ENCODE results near the gene ST6GAL2.

Gene ST6GAL2

DNA sequence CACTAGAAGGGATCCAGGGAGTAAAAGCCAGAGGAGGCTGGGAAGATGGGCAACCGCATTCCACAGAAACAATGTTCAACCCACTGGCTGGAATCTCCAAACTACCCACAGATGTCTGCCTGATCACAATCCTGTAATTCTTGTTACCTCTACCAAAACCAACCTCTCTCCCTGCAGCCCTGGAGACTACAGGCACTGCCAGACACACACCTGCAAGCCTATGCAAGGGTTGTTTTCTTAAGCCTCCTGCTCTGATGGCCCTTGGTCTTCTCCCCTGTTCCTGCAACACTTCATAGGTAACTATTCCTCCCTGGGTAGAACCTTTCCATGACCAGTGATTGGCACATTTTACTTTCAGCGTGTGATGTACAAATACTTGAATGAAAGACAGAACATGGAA, 21.9 kb downstream of the ST6GAL2 start:
- DNase-seq (ENCODE audit: low read depth) = no peak

DNA sequence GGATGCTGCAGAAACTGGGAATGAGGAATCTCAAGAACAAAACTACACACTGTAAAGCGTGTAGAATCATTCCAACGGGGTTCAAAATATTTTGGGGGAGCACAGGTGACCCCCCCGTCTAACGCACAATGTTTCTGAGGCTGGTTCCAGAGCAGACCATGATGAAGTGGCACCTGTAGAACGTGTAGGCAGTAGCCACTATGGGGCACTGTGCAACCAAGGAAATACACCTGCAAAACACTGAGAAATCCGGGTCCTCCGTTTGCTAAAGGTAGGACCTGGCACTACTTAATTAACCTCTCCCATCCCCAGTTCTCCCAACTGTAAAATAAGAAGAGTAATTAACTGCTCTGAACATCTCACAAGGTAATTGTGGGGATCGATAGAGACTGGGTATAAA, 22.6 kb downstream of the ST6GAL2 start:
- no peak for DNase-seq (ENCODE audit: low read depth)

DNA sequence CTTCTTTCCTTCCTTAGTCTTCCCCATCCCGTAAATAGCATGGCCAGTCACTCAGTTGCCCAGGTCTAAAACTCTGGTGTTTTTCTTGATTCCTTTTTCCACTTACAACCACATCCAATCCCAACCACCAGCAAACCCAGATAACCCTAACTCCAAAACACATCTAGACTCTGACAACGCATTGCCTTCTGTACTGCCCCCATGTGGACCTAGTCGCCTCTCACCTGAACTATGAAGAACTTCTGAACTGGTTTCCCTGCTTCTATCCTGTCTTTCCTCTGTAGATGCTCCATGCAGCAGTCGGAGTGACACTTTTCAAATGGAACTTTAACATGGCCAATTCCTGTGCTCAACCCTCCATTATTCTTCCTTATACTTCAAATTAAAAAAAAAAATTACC, 26.5 kb downstream of the ST6GAL2 start:
- no peak for DNase-seq (ENCODE audit: low read depth)

DNA sequence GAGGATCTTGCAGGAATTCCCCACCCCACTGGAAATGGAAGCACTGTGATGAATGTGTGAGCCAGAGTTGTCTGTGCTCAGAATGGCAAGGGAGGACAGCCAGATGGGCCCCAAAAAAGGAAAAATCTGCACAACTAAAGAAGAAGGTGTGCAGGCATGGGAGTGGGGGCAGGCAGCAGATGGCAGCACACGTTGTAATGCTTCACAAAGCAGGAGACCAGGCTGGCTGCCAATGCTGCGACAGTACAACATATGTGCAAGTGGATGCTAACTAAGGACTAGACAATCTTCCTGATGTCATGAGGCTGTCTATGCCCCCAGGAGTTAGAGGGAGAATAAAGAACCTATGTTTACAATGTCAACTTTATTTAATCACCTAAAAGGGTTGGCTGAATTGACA, 27.2 kb downstream of the ST6GAL2 start:
- DNase-seq (ENCODE audit: low read depth) = no peak

DNA sequence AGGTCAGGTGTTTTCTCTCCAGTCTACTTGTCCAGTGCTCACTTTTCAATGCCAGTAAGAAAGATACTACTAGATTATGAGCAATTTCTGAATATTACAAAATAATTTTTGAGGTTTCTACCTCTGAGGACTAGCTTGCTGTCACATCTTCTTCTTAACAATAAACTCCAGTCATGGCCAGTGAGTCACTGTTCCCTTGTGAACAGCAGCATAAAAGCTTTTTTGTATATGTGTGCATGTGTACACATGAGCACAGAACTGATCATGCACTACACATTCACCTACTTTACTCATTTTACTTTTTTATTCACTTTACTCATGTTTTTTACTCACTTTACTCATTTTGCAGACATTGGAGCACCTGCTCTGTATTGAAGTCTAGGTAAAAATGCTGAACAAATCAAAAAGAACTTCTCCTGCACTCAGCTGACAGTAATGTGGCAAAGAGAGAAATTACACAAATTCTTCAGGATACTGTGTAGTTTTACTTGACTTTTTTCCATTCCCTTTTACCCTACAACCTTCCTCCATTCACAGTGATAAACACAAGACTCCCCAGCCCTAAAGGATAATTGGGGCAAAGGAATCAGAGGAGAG, 28.0 kb downstream of the ST6GAL2 start:
- DNase-seq (ENCODE audit: low read depth) = no peak

DNA sequence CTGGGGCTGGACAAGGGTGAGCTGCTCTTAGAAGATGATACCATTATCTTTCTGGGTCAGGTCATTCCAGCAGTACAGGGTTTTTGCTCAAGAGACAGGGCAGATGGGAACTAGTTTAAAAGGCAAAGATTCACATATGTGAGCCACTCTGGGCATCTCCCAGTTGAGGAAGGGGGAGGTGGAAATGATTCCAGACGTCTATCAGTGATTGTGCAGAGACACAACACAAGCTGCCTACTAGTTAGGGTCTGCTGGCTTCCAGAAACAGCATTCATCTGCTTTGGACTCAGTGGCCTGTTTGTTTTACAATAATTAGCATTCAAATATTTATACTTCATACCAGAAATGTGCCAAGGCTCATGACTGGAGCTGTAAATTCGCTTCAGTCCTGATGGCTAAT, 32.3 kb downstream of the ST6GAL2 start:
- no peak for DNase-seq (ENCODE audit: low read depth)

DNA sequence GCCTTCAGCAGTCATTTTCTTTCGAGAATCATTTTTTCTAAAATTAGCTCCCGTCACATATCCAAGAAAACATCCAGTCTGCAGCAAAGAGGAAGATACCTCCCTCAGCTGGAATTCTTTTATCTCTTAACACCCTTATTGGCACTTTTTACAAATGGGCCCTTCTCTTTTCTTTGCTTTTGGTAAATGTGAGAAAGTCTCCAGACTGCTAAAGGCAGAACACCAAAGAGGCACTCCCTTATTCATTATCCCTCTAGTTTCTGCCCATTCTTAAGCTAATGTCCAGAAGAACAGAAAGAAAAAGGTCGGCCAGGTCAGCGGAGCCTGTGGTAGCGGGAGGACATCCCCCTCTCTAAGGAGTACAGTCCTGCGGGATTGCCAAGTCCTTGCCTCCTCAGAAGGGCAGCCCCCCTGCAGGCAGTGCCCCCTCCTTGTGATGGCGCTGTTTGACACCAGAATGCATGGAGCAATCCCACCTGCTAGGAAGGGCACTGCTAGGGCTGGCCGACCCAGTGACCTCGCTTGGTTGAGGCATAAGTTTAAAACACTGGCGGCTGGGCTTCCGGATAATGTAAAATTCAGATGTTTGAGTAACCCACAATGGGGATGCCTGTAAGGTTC, 34.0 kb downstream of the ST6GAL2 start:
- DNase-seq (ENCODE audit: low read depth) = no peak

DNA sequence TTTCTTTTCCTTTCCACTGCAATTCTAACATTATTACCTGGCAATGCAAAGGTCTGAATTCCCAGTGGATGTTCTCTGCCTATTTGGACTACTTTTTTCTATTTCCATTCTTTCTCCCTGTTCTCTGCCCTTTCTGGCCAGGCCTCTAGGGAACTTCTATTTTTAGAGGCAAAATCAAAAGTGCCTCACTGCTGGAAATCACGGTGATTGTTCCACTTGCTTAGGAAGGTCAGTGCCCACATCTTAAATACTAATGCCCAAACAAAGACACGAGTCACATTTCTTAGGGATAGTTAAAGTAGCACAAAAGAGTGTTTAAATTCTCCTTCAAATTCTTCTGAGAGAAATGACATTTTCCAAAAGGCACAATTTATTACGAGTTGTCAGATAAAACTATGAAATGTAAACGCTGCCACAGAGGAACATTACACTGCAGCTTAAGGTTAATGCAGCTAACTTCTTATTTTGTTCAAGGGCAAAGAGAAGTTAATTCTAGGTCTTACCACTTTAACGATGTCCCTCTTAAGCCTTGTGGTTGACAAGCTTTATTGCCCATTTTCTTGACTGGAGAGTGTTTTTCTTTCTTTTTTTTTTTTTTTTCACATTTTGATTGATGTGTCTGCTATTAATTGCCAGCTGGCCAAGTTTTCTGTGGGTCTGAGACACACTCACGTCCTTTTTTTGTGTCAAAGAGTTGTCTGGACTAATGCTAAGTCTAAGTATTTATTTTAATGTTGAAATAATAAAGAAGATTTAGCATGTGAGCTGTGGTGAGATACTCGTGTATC, 34.7 kb downstream of the ST6GAL2 start:
- no peak for DNase-seq (ENCODE audit: low read depth)

DNA sequence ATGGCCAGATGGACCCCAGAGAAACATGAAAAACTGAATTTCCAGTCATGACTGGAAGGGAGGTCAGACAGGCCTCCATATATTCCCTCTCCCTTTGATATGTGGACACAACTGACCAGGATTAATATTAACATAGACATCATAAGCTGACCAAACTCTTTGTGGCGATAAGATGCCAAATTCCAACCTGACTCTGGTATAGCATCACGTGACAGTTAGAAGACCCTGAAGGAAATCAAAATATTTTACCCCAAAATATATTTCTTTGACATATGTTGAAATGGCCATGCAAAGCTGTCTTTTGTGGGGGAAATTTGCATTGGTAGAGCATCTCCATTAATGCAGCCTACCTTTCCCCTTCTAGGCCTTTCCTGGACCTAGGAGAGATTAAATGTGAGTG, 36.7 kb downstream of the ST6GAL2 start:
- DNase-seq (ENCODE audit: low read depth) = no peak

DNA sequence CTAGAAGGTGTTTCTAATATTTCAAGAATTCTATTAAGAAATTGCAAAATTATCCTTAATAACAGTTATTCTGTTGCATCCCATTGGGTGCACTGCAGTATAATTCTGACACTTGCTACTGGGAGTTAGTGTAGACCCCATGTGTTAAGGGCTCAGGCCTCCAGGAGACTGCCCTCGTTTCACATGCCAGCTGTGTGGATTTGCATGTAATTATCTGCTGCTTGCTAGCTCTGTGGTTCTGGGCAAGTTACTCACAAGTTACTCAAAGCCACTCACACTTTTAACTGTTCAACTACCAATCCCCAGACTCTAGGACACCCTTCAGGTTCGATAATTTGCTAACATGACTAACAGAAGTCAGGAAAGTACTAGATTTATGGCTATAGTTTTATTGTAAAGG, 38.6 kb downstream of the ST6GAL2 start:
- DNase-seq (ENCODE audit: low read depth) = no peak

DNA sequence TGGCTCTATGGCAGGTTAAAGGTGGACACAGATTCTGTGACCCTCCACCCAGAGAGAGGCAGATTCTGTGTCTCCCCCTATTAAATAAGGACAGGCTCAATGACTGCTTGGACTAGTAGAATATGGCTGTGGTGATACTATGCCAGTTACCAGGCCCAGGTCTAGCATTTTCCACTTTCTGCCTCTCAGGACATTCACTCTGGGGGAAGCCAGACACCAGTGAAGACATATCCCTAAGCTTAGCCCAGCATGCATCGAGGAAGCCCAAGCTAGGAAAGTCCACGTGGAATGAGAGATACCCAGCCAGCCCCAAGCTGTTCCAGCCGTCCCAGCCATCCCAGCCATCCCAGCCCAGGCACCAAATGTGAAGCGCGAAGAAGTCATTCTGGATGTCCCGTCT, 40.3 kb downstream of the ST6GAL2 start:
- no peak for DNase-seq (ENCODE audit: low read depth)

DNA sequence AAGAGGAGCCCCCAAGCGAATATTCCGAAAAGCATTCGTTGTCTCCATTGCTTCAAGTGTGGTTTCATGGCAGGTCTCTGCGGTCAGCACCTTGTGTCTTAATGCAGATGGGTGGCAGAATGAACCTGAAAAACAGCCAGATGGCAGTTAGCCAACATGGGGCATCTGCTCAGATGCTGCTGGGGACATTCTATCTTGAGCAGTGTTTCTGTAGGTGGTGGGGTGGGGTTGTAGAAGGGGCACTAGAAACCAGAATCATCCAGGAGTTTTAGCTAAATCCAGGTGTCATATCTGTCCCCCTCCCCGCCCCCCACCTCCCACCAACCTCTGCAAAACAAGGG, 42.1 kb downstream of the ST6GAL2 start:
- DNase-seq (ENCODE audit: low read depth) = no peak

DNA sequence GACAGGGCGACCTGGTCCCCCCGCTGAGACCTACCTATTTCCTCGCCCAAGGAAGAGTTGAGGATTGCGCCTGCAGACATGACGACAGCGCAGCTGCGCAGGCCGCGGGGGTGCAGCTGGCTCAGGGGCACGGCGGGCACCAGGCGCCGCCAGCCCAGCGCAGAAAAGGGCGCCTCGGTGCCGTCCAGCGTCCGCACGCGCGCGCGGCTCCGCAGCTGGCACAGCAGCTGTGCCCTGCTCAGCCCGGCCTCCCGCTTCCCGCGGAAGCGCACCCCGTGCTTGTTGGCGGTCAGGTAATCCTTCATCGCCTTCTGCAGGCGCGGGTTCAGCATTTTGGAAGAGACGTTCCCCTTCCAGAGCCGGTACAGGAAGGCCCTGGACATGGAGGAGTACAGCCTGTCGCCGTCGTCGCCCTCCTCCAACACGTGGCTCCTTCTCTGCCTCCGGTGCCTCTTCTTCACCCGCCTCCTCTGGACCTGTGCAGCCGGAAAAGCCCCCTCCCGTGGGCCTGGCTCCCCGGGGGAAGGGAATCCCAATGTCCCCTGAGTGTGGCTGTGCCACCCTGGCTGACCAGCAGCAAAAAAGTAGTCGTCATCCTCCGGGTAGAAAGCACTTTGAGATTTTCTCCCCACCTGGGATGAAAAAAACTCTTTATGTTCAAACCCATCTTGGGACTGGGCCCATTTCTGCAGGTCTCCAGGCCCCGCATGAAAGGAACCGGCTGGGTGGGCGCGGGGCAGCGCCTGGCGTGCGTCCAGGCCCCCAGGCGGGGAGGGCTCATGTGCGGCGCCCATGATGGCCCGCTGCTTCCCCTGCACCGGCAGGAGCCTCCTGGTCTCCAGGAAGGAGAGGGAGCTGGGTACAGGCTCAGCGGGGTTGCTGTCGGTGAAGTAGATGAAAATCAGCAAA, 42.7 kb downstream of the ST6GAL2 start:
- no peak for DNase-seq (ENCODE audit: low read depth)

DNA sequence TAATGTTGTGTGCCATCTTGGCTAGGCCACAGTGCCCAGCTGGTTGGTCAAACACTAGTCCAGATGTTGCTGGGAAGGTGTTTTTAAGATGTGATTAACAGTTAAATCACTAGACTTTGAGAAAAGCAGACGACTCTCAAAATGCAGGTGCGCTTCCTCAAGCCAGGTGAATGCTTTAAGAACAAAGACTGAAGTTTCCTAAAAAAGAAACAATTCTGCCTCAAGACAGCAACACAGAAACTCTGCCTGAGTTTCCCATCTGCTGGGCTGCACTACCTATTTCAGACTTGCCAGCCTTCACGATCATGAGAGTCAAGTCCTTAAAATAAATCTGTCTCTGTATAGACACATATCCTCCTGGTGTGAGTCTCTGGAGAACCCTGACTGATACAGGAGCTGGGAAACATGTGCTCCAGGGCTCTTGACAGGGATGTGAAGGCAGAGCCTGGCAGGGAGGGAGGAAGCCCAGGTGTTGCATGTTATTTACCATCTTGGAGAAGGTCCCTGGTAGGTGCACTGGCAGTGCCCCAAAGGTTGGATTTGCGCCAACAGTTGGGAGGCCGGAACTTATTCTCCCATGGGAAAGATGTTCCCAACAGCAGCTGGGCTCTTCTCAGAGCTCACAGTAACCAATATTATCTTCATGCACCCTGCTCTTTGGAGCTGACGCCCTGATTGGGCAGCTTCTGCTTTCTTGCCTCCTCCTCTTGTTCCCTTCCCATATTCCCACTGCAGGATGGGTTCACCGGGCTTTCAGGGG, 43.9 kb downstream of the ST6GAL2 start:
- no peak for DNase-seq (ENCODE audit: low read depth)

DNA sequence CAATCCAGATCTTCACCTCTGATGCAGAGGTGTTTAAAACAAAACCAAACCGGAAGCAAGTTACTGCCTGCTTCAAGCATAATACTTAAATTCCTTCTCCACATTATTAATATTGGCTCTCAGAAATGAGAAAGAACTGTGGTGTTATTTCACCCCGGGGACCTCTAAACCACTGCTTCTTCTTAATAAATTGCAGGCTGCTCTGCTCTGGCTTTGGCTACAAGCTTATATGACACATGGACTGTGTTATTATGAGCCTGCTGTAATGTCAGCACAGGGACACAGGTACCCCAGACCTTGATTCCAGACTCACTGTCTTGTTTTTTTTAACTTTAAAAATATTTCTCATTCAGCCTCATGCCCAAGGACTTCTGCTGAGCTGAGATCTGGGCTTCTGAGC, 45.1 kb downstream of the ST6GAL2 start:
- peak; percentile 4 for DNase-seq (ENCODE audit: low read depth)

DNA sequence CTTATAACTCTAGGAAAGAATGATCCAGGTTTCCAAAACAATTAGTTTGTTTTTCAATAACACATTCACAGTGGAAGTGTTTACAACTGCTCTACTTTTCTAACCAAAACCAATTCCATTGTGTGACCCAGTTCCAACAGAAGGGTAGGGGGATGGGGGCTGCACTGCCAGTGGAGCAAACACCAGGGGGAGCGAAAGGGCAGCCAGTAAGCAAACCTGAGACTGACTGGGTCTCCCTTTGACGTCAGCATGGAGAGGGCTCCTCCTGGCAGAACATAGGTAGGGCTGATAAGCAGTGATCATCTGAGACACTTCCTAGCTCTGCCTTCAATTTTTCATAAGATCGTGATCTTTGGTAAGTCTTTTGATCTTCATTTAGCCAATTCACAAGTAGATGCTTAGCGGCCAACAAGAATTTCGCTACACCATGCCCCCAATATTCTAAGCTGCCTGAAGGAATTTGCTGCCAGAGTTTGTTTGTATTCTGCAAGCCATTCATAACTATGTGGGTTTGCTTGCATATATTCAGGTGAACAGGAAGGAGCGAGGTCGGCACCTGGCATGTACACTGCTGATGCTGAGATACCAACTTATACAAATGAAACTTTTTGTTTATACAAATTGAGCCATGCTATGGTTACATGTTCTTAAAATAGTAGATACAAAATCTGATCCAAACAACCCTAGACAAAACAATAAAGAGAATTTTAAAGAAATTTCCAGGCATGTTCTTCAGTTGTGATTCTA, 45.9 kb downstream of the ST6GAL2 start:
- peak; percentile 14 for DNase-seq (ENCODE audit: low read depth)

DNA sequence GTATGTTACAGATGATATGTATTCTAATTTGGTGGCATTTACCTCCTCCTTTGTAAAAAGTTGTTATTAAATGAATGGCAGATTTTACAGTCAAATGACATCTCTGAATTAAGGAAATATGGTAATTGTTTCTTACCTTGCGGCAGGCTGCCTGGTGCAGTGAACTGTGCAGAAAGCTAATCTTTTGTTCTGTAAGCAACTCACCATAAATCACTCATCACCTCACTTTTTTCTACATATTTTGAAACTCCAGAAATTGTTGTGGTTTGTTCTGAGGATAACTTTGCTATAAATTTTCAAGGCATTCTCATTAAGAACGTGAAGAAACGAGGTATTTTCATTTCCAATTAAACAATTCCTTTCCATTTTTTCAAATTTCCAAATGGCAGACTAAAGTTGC, 52.7 kb downstream of the ST6GAL2 start:
- no peak for DNase-seq (ENCODE audit: low read depth)

DNA sequence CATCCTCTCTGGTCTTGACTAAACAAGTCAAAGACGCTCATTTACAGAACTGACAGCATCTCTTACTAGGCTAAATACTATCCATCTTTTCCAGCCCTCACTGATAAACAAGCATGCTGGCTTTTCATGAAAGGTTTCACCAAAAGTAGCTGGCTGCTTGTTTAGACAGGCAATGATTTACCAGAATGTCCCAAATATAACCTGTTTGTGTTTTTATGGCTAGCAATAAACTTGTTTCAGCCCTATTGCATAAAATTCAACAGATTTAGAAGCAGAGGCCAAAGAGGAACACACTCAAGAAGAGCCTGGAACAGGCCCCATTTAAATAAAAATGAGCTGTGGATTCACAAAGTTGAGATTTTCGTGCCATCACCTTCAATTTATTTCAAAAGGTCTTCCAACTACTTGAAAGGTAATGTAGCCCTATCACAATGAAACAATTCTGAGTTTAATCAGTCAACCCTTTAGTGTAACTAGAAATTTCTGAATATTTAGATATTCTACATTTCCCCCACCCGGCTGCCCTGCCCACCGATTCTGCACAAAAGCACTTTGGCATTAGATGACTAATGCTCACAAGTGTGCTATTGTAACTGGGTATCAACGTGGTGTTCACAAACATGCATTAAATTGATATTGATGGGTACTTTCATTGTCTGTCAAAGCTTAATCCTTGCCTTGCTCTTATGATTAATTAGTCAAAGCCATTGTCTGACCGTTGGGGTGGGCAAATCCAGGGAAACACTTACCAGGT, 54.0 kb downstream of the ST6GAL2 start:
- no peak for DNase-seq (ENCODE audit: low read depth)

DNA sequence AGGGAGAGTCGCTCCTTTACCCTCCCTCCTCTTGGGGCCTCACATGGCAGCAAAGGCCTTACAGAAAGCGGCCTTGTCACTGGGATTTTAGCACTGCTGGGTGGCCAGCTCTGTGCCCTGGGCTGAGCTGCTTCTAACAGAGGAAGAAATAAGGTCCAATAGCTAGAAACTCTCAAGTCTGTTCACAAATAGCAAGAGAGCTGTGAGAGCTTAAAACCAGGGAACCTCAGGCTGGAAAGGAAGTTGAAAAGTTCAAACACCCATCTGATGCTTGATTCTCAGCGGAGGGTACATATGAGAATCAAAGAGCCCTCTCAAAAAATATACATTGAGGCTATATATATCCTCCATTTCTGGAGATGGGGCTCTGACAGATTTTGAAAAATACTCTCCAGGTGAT, 54.7 kb downstream of the ST6GAL2 start:
- DNase-seq (ENCODE audit: low read depth) = no peak

DNA sequence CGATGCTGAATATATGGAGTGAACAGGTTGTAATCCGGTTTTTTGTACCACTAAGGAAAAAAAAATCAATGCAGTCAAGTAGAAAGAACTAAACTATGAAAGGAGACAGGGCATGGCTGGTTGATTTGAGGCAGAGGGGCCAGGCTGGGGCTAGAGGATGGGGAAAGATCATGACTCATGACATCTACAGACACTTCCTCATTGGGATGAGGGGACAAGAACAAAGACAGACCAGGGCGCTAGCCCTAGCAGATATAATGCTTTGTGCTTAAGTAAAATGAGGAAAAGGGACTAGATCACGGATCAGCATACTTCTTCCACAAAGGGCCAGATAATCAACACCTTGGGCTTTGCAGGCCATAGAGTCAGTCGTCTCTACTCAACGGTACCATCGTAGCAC, 55.8 kb downstream of the ST6GAL2 start:
- DNase-seq (ENCODE audit: low read depth) = no peak
